NCI-H2227 treated with DMSO at 0.1 percent for 48 hours (cell line): ENCODE measurements around the gene SENP1.

Experiments used
- DNase-seq: peaks from one replicate; lab custom pipeline; 2025; lab: John Stamatoyannopoulos, UW

The SENP1 gene

GRCh38 chr12:48017921-48018617 is 87.8 kb downstream of the SENP1 start:
- DNase-seq: no peak

DNA sequence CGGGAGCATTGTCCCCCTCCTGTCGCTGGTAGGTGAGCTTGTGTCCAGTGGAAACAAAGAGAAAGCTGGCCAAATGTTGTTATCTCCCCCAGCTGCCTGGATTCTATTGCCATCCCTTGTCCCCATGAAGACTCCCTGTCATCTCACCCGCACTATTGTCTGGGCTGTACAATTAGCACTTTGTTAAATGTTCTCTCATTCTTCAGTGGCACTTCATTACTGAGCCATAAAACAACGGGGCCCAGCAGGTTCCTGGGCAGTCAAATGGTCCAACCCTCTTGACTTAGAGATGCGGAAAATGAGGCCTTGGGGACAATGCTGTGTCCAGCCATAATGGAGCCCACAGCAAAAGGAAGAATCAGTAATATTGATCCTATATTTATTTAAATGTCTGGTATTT is 88.4 kb downstream of the SENP1 start:
- no peak for DNase-seq

DNA sequence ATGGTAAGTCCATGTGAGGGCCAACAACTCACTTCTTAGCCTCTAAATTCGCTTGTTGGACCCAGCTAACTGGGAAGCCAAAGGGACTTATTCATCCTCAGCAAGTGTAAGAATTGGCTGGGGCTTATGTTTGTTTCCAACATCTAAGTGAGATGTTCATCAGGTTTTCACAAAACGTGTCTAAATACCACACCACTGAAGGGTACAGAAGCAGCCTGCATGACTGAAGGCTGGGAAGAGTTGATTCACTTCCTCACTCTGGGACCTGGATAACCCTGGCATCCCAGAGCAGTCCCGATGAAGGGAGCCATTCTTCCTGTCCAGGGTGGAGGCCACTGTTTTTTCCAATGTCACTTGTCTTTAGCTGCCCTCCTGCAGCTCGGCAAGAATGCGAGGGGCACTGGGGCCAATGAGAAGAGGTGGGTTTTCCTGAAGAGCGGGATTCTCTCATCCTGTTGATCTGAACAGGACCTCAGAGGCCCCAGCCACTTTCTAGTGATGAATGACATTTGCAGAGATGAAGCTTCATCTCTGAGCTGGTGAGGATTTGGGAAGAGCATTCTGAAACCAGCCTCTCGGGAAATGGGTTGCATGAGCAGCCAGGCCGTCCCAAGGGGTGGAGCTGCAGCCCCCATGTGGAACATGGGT is 89.4 kb downstream of the SENP1 start:
- DNase-seq: no peak

DNA sequence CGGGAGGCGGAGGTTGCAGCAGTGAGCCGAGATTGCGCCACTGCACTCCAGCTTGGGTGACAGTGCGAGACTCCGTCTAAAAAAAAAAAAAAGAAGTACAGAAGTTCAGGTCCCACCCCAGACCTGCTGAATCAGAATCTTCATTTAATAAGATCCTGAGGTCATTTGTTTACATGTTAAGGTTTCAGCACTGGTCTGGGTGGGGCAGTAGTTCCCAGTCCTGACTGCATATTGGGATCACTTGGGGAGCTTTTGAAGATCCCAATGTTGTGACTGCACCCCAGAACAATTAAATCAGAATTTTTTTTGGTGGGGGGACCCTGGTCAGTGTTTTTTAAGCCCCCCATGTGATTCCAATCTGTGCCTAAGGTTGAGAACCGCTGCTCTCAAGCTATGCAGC is 89.9 kb downstream of the SENP1 start:
- no peak for DNase-seq

GRCh38 chr12:48015129-48015528 is 90.8 kb downstream of the SENP1 start:
- DNase-seq: no peak

GRCh38 chr12:48013287-48013686 is 92.6 kb downstream of the SENP1 start:
- DNase-seq: no peak

DNA sequence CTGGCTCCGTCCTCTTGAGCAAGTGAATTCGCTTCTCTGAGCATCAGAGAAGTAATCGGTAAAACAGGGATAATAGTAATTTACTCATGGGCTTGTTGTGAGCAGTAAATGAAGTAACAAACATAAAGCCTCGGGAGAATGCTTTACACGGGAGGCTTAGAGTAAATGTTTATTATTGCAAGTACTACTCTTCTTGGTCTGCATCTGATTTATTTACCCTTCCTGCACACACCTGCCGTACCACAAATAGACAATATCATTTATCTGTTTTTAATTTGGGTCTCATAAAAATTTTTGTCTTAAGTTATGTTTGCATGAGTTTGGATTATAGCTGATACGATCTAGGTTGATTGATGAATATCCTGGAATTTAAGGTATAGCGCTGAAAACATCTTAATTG is 93.8 kb downstream of the SENP1 start:
- no peak for DNase-seq

GRCh38 chr12:48010366-48010970 is 95.4 kb downstream of the SENP1 start:
- DNase-seq: no peak

- no peak for DNase-seq
Observed at GRCh38 chr12:48009471-48009870, 96.4 kb downstream of the SENP1 start.

DNA sequence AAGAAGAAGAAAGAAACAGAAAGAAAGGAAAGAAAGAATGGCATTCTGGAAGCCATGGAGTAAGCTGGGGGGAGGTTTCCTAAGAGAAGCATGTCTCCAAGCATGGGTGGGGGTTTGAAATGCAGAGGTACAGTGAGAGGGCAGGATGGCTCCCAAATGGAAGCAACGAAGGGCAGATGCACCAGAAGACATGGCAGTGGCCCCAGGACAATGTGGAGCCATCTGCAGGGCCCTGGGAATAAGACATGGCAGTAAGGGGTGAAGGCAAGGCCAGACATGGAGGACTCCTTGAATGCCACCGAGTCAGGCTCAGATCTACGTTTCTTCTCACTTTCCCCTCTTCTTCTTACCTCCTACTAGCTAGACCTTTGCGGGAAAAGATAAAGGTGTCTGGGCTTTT is 96.9 kb downstream of the SENP1 start:
- no peak for DNase-seq

DNA sequence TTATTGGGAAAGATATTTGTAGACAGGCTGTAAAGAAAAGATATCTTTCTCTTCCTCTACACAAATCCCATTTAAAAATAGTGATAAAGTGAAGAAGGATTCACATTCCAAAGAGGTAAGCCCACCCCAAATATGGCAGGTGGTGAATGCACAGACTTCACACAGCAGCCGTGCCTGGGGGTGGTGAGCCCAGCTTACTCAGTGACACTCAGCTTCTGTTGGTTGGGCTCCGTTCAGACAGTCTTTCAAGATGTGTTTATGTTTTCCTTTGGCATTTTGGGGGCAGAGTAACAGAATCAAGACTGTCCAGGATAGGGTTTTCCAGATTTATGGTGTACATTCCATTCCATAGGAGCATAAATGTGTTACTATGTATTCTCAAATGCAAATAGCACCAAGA is 97.5 kb downstream of the SENP1 start:
- DNase-seq: no peak

- no peak for DNase-seq
Observed at GRCh38 chr12:48007206-48007605, 98.7 kb downstream of the SENP1 start.

DNA sequence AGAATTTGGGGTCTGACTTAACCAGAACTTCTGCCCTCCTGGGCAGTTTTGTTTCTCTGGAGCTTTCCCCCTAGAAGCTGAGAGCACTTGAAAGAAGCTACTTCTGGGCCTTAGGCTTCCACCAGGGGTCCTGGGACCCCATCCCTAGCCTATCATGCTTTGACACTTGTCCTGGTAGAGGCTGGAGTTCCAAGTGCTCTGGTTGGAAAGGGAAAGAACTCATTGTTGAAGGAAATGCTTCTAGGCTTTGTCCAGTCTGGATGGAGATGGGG is 100.2 kb downstream of the SENP1 start:
- no peak for DNase-seq

GRCh38 chr12:48005001-48005749 is 100.7 kb downstream of the SENP1 start:
- no peak for DNase-seq

- DNase-seq: no peak
Observed at GRCh38 chr12:48004053-48004941, 101.6 kb downstream of the SENP1 start, which contains the start of gene COL2A1. Gene COL2A1 (minus strand): TSS chr12:48004476. CDS start chr12:48004321, 155 bp downstream.

GRCh38 chr12:48003226-48004052 is 102.4 kb downstream of the SENP1 start:
- DNase-seq: no peak

- no peak for DNase-seq
Observed at GRCh38 chr12:48002773-48003218, 103.1 kb downstream of the SENP1 start.

DNA sequence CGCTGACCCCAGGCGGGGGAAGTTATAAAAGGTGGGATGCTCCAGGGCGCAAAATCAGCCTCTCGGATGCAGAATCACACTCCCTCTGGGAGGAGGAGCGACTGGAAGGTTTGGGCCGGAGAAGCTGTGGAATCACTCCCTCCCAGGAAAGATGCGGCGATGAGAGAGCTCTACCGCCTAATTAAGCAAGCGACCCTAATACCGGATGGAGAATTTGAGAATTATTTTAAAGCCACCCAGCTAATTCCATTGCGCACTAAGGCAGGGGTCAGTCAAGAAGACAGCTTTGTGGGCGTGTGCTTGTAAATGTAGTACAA is 103.5 kb downstream of the SENP1 start:
- DNase-seq: no peak

GRCh38 chr12:48001505-48002413 is 104.1 kb downstream of the SENP1 start:
- DNase-seq: no peak
